Measurements from ENCODE around the gene RXFP4. TPM values are rescaled to one million over a fixed set of nuclear protein-coding genes. Genes with fewer than 3 reads are reported as not detected.

Gene RXFP4
- total and polyA plus RNA-seq, 2 of the 13 experiments (the other 11 are each of a cell fraction or from before 2014, with no cell fraction given), result 0.38 to 1.4 TPM

DNA sequence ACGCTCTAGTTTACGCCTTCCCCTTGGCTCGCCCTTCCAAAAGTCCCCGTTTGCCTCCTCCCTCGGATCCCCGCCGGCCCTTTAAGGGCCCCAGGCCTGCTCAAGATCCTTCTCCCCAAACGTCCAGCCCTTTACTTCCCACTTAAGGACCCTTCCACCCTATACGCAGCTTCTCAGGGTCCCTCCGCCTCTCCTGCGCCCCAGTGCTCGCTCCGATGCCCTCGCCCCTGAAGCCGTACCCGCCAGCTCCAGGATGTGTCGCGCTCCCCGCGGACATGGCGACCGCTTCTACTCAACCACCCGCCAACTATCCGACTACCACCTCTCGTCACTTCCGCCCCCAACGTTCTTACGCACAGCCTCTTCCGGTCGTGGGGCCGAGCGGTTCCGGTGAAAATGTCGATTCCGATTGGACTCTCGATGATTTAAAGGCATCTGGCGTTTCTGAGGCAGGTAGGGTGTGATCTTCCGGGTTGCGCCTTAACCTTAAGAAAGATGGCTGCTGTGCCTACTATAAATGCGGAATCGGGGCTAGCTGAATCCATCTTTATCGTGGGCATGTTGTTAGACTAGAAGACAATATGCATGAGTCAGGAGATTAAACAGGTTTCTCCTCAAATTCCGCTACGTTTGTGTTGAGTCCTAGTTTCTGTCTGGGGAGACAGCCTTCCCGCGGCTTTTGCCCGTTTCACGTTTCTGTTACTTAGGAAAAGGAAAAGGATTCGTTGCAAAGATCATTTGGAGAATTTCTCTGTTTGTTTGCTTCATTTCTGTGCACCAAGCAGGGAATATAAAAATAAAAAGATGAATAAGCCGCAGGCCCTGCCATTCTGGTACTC lies 7.1 kb upstream of the RXFP4 start, which contains the start of gene KHDC4 (continued):
- TF ChIP-seq ZNF546 (CRISPR knock-in tag; conservative IDR thresholded peaks at IDR 0.05) (peak; percentile 89), ZNF747 (CRISPR knock-in tag; IDR thresholded peaks at IDR 0.05; ENCODE audit: borderline replicate concordance) (no peak; the same call in 1 of the 2 replicates), ZNF383 (CRISPR knock-in tag; IDR thresholded peaks at IDR 0.05; ENCODE audit: borderline replicate concordance) (no peak), SRSF1 (optimal IDR thresholded peaks at IDR 0.05; ENCODE audit: low read depth, low read length) (peak; percentile 46), ZNF674 (CRISPR knock-in tag; IDR thresholded peaks at IDR 0.05; ENCODE audit: low read depth) (no peak), ZNF556 (CRISPR knock-in tag; IDR thresholded peaks at IDR 0.05; ENCODE audit: borderline replicate concordance) (no peak), MEF2D (CRISPR knock-in tag; IDR thresholded peaks at IDR 0.05) (peak; percentile 50; the same call in 1 of the 2 replicates), ZNF670 (CRISPR knock-in tag; IDR thresholded peaks at IDR 0.05; ENCODE audit: borderline replicate concordance) (no peak), SMAD9 (CRISPR knock-in tag; IDR thresholded peaks at IDR 0.05) (no peak), NPAS2 (CRISPR knock-in tag; IDR thresholded peaks at IDR 0.05; ENCODE audit: borderline replicate concordance) (no peak), SAFB2 (CRISPR knock-in tag; IDR thresholded peaks at IDR 0.05; ENCODE audit: borderline replicate concordance, low read depth) (no peak)
- TF ChIP-seq, protein P1, sequence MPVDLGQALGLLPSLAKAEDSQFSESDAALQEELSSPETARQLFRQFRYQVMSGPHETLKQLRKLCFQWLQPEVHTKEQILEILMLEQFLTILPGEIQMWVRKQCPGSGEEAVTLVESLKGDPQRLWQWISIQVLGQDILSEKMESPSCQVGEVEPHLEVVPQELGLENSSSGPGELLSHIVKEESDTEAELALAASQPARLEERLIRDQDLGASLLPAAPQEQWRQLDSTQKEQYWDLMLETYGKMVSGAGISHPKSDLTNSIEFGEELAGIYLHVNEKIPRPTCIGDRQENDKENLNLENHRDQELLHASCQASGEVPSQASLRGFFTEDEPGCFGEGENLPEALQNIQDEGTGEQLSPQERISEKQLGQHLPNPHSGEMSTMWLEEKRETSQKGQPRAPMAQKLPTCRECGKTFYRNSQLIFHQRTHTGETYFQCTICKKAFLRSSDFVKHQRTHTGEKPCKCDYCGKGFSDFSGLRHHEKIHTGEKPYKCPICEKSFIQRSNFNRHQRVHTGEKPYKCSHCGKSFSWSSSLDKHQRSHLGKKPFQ (CRISPR knock-in tag; IDR thresholded peaks at IDR 0.05; ENCODE audit: insufficient replicate concordance), result peak; percentile 75
- TF ChIP-seq, protein P2, sequence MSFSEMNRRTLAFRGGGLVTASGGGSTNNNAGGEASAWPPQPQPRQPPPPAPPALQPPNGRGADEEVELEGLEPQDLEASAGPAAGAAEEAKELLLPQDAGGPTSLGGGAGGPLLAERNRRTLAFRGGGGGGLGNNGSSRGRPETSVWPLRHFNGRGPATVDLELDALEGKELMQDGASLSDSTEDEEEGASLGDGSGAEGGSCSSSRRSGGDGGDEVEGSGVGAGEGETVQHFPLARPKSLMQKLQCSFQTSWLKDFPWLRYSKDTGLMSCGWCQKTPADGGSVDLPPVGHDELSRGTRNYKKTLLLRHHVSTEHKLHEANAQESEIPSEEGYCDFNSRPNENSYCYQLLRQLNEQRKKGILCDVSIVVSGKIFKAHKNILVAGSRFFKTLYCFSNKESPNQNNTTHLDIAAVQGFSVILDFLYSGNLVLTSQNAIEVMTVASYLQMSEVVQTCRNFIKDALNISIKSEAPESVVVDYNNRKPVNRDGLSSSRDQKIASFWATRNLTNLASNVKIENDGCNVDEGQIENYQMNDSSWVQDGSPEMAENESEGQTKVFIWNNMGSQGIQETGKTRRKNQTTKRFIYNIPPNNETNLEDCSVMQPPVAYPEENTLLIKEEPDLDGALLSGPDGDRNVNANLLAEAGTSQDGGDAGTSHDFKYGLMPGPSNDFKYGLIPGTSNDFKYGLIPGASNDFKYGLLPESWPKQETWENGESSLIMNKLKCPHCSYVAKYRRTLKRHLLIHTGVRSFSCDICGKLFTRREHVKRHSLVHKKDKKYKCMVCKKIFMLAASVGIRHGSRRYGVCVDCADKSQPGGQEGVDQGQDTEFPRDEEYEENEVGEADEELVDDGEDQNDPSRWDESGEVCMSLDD (CRISPR knock-in tag; IDR thresholded peaks at IDR 0.05; ENCODE audit: borderline replicate concordance), result no peak
- TF ChIP-seq, protein P3, sequence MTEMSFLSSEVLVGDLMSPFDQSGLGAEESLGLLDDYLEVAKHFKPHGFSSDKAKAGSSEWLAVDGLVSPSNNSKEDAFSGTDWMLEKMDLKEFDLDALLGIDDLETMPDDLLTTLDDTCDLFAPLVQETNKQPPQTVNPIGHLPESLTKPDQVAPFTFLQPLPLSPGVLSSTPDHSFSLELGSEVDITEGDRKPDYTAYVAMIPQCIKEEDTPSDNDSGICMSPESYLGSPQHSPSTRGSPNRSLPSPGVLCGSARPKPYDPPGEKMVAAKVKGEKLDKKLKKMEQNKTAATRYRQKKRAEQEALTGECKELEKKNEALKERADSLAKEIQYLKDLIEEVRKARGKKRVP (CRISPR knock-in tag; IDR thresholded peaks at IDR 0.05), result peak in 1 of 2 experiments; percentile 76; a peak in 2 of 4 replicates
- TF ChIP-seq, protein P4, sequence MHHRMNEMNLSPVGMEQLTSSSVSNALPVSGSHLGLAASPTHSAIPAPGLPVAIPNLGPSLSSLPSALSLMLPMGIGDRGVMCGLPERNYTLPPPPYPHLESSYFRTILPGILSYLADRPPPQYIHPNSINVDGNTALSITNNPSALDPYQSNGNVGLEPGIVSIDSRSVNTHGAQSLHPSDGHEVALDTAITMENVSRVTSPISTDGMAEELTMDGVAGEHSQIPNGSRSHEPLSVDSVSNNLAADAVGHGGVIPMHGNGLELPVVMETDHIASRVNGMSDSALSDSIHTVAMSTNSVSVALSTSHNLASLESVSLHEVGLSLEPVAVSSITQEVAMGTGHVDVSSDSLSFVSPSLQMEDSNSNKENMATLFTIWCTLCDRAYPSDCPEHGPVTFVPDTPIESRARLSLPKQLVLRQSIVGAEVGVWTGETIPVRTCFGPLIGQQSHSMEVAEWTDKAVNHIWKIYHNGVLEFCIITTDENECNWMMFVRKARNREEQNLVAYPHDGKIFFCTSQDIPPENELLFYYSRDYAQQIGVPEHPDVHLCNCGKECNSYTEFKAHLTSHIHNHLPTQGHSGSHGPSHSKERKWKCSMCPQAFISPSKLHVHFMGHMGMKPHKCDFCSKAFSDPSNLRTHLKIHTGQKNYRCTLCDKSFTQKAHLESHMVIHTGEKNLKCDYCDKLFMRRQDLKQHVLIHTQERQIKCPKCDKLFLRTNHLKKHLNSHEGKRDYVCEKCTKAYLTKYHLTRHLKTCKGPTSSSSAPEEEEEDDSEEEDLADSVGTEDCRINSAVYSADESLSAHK (CRISPR knock-in tag; IDR thresholded peaks at IDR 0.05; ENCODE audit: borderline replicate concordance), result no peak; the same call in 1 of the 2 replicates
- TF ChIP-seq, protein P5, sequence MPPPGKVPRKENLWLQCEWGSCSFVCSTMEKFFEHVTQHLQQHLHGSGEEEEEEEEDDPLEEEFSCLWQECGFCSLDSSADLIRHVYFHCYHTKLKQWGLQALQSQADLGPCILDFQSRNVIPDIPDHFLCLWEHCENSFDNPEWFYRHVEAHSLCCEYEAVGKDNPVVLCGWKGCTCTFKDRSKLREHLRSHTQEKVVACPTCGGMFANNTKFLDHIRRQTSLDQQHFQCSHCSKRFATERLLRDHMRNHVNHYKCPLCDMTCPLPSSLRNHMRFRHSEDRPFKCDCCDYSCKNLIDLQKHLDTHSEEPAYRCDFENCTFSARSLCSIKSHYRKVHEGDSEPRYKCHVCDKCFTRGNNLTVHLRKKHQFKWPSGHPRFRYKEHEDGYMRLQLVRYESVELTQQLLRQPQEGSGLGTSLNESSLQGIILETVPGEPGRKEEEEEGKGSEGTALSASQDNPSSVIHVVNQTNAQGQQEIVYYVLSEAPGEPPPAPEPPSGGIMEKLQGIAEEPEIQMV (CRISPR knock-in tag; IDR thresholded peaks at IDR 0.05; ENCODE audit: low read depth), result no peak

Measured in HepG2 (cell line).